Astrocyte of the spinal cord (primary cell): ENCODE results near the gene MBD3.

ENCODE experiments used
- DNase-seq: peaks from one replicate; pipeline ENCODE4 v3.0.0; 2011; ENCODE audit warnings: low read depth, low spot score
- H3K4me3 ChIP-seq: 2 replicates; pipeline ENCODE4 v1.5.1; 2011; ENCODE audit warnings: low read depth, mild to moderate bottlenecking, low read length, moderate library complexity
- CTCF ChIP-seq: IDR thresholded peaks from 2 replicates; pipeline ENCODE4 v1.5.1; 2012; ENCODE audit warnings: low read depth, mild to moderate bottlenecking, low read length, inconsistent platforms
- in situ Hi-C: cut with HindIII; loops from 2 replicates; pipeline ENCODE4 v1.10.0; 2017; ENCODE audit warnings: low sequenced_read_pairs

The MBD3 gene

DNA sequence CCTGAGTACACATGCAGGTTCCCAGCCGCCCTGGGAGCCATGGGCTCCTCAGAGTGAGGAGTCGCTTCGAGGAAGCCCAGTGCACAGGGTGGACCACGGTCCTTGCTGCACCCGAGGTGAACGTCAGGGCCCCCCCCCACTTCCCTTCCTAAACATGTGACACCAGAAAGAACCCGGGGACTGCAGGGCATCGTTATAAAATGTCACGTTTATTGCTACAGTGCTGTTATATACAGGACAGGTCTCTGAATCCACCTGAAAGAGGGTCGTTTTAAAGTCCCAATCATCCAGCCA, 16.4 kb upstream of the MBD3 start:
- DNase-seq, result no peak
- TF ChIP-seq CTCF, result no peak
- H3K4me3 ChIP-seq, result no peak overlapping the region
- in situ Hi-C loops, result no loop called here

- H3K4me3 ChIP-seq, result no peak overlapping the region
- DNase-seq, result peak; percentile 7
- no peak for TF ChIP-seq CTCF
- in situ Hi-C loops, result no loop called here
Measured at GRCh38 chr19:1608359-1609102, 15.9 kb upstream of the MBD3 start.

GRCh38 chr19:1606138-1606651, 13.5 kb upstream of the MBD3 start:
- no peak for TF ChIP-seq CTCF
- DNase-seq, result no peak
- in situ Hi-C loops, result no loop called here
- peak overlapping the region; percentile 48 for H3K4me3 ChIP-seq

- TF ChIP-seq CTCF, result peak; percentile 60
- in situ Hi-C loops, result no loop called here
- DNase-seq, result peak; percentile 96
- H3K4me3 ChIP-seq, result peak within 1 kb of the TSS; percentile 97
Measured at GRCh38 chr19:1605236-1606137, 12.8 kb upstream of the MBD3 start, which contains the start of gene UQCR11. TSS of gene UQCR11 (minus strand) at chr19:1605462. CDS start at chr19:1605409, 53 bp downstream.

DNA sequence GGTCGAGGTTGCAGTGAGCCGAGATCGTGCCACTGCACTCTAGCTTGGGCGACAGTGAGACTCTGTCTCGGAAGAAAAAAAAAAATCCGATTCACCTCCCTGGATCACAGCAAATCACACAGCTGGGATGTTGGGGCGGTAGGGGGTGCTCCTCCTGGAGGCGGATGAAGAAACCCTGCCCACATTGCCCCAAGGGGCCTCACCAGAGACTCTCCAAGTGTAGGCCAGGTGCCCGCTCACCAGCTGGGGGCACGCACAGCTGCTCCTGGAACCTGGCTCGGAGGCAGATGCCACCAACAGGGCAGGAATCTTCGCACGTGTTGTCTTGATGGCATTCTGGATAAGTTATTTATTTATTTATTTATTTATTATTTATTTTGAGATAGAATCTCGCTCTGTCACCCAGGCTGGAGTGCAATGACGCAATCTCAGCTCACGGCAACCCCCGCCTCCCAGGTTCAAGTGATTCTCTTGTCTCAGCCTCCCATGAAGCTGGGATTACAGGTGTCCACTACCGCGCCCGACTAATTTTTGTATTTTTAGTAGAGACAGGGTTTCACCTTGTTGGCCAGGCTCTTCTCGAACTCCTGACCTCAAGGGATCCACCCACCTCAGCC, 9.5 kb upstream of the MBD3 start:
- in situ Hi-C loops, result no loop called here
- TF ChIP-seq CTCF, result no peak
- no peak for DNase-seq
- no peak overlapping the region for H3K4me3 ChIP-seq

GRCh38 chr19:1601613-1602064, 9.0 kb upstream of the MBD3 start:
- TF ChIP-seq CTCF, result peak; percentile 2
- no peak for DNase-seq
- H3K4me3 ChIP-seq, result no peak overlapping the region
- in situ Hi-C loops, result no loop called here
